NAMALWA (cell line): Measurements from ENCODE around the gene PLCH2.

ENCODE experiments used
- DNase-seq: peaks from one replicate; pipeline ENCODE4 v3.0.0-alpha.2; 2015; ENCODE audit warnings: low spot score

PLCH2 gene

DNA sequence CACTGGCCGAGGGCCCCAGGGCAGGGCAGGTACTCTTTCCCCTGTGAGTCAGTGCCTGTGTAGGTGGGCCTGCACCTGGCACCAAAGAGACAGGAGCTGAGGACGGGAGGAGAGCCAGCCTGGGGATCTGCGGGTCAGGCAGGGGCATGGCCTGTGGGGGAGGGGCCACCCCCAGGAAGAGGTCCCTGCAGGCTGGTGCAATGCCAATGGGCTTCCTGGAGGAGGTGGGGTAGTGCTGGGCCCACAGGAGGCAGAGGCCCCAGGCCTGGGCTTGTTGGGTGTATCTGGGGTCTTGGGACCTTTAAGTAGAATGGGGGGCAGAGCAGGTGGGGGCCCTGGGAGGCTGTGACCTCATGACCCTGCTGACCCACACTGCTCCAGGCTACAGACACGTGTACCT lies 23.2 kb downstream of the PLCH2 start:
- DNase-seq = no peak

DNA sequence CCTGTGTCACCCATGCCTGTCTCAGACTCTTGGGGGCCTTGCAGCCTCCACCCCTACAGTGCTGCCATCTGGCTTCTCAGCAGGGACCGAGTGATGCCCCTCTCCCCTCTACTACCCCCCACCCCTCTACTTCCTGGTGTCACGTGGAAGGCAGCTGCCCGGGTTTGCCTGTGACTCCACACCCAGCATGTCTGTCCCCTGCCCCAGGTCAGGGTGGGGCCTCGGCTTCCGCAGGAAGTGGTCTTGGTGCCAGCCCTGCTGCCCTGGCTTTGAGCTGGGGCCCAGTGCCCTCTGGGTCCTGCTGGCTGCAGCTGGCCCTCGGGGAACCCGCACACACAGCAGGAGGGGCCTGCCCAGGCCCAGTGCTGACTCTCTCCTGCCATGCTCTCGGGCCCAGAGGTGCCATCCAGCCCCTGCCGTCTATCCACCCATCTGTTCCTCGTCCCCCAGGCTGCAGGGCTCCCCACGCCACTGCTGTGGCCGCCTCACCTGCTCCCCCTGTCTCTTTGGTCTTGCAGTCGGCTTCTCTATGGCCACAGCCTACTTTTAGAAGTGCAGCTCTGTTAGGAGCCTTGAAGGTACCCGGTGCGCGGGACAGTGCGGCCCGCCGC lies 24.0 kb downstream of the PLCH2 start:
- peak; percentile 64 for DNase-seq

DNA sequence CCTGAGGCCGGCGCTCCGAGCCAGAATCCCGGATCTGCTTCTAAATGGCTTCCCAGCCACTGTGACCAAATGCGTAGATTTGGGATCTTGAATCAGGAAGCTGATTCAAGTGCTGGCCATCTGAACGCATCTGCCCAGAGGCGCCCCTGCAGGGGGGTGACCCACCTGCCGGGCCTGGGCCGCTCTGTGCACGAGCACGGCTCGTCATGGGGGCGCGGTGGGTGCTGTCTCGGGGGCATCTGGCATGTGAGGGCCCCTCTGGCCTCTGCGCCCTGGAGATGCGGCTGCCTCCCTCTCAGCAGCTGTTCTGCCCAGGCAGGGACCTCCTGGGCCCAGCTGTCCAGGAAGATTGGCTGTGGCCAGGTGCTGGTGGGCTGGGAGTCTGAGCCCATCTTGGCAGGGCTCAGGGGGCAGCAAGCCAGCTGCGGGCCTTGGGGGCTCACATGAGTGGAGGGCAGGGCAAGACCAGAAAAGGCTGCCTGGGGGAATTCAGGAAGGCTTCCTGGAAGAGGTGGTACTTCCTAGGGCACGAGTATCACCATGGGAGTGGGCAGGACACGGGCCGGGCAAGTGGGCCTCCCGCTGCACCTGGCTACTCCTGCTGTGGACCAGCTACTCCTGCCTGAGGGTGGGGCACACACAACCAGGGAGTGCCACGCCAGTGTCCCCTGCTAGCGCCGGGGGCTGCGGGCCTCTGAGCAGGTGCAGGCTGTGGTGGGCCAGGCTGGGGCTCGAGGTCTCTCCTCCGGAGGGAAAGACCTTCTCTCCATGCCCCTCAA lies 25.1 kb downstream of the PLCH2 start:
- DNase-seq = no peak

DNA sequence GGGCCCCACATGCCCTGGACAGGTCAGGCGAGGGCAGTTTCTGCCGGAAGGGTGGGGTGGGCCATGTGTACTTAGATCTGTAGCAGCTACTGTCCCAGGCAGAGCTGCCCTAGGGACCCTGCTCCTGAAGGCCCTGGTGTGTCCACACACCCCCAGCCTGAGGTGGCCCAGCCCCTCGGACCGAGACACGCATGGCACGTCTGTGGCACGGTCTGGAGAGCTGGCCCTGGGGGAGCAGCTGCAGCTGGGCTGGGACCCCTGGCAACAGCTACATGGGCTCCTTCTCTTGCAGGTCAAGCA lies 25.7 kb downstream of the PLCH2 start:
- no peak for DNase-seq

DNA sequence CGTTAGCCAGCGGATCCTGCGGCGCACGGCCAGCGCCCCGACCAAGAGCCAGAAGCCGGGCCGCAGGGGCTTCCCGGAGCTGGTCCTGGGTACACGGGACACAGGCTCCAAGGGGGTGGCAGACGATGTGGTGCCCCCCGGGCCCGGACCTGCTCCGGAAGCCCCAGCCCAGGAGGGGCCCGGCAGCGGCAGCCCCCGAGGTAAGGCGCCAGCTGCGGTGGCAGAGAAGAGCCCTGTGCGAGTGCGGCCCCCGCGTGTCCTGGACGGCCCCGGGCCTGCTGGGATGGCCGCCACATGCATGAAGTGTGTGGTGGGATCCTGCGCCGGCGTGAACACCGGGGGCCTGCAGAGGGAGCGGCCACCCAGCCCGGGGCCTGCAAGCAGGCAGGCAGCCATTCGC lies 26.1 kb downstream of the PLCH2 start:
- no peak for DNase-seq

DNA sequence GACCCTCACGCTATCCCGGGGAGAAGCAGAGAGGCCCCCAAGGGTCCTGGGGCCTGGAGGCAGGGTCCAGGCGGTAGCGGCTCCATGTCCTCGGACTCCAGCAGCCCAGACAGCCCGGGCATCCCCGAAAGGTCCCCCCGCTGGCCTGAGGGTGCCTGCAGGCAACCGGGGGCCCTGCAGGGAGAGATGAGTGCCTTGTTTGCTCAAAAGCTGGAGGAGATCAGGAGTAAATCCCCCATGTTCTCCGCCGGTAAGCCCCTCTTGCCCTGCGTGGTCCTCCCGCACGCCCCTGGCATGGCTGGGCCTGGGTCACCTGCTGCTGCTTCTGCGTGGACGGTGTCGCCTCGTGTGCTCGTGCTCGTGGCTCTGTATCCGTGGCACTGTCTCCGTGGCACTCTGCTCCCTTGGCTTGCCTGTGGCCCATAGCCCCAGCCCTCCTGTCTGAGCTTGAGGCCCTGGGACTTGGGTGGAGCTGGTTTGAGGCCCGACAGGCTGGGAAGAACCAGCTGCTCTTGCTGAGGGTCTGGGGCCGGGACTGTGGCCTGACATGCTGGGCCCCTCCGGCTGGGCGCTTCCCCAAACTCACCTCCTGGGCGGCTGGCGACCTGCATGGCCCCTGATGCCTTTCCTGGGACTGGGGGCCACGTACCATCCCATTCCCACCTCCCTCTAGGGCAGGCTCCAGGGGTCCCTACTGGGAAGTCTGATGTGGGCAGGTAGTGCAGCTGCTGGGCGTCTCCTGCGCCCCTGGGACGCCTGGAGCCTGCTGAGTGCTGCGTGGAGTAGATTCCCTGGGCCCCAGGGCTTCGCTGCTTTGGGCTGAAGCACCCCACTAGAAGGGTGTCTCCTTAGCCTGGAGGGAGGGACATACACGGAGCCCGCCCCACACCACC lies 26.8 kb downstream of the PLCH2 start:
- DNase-seq = no peak

DNA sequence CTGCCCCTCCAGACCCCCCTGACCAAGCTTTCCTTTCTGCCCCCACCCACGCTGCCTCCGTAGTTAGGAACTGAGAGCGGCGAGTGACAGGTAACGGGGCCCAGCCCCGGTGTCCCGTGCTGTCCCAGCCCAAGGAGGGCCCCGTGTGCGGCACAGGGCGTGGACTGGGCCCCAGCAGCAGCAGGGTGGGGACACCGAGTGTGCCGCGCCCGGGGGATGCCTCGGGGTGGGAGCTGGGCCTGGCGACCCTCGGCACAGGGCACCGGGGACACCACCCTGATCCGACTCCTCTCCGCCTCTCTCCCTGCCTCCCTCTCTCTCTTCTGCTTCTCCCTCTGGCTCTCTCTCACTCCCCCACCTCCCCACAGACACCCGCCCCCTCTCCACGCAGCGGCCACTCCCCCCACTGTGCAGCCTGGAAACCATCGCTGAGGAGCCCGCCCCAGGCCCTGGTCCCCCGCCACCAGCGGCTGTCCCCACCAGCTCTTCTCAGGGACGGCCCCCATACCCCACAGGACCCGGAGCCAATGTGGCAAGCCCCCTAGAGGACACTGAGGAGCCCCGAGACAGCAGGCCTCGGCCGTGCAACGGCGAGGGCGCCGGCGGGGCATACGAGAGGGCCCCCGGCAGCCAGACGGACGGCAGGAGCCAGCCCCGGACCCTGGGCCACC lies 27.6 kb downstream of the PLCH2 start:
- no peak for DNase-seq

DNA sequence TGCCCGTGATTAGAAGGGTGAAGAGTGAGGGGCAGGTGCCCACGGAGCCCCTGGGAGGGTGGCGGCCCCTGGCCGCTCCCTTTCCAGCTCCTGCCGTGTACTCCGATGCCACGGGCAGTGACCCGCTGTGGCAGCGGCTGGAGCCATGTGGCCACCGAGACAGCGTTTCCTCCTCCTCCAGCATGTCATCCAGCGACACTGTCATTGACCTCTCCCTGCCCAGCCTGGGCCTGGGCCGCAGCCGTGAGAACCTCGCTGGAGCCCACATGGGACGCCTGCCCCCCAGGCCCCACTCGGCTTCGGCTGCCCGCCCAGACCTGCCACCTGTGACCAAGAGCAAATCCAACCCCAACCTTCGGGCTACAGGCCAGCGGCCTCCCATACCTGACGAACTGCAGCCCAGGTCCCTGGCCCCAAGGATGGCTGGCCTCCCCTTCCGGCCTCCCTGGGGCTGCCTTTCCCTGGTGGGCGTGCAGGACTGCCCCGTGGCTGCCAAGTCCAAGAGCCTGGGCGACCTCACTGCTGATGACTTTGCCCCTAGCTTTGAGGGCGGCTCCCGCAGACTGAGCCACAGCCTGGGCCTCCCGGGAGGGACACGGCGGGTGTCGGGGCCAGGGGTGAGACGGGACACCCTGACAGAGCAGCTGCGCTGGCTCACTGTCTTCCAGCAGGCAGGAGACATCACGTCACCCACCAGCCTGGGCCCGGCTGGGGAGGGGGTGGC lies 28.3 kb downstream of the PLCH2 start:
- no peak for DNase-seq

DNA sequence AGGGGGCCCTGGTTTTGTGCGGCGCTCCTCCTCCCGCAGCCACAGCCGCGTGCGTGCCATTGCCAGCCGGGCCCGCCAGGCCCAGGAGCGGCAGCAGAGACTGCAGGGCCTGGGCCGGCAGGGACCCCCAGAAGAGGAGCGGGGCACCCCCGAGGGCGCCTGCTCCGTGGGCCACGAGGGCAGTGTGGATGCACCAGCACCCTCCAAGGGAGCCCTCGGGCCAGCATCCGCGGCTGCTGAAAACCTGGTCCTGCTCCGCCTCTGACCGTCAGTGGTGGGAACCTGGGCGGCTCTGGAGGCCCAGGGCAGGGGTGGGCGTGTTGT lies 28.8 kb downstream of the PLCH2 start:
- DNase-seq = no peak

DNA sequence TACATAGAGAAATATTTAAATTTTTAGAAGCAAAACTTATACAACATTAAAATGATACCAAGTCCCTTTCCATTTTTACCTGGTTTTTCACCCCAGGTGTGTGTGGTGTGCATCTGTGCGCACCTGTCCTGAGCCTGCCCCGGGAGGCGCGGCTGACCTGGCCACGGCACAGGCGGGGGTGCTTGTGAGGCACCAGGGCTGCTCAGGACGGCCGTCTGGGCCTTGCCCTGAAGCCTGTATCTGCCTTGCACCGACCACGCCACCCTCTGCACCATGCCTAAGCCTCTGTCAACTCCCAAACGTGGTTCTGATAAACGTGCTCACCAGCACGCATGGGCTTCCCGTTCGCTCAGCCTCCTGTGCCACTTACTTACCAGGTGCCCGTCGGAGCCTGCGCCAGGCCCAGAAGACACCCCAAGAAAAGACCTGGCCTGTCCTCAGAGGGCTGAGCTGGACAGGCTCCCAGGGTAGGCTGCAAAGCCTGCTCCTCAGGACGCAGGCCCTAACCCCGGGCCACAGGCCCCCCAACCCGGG lies 29.4 kb downstream of the PLCH2 start:
- no peak for DNase-seq

DNA sequence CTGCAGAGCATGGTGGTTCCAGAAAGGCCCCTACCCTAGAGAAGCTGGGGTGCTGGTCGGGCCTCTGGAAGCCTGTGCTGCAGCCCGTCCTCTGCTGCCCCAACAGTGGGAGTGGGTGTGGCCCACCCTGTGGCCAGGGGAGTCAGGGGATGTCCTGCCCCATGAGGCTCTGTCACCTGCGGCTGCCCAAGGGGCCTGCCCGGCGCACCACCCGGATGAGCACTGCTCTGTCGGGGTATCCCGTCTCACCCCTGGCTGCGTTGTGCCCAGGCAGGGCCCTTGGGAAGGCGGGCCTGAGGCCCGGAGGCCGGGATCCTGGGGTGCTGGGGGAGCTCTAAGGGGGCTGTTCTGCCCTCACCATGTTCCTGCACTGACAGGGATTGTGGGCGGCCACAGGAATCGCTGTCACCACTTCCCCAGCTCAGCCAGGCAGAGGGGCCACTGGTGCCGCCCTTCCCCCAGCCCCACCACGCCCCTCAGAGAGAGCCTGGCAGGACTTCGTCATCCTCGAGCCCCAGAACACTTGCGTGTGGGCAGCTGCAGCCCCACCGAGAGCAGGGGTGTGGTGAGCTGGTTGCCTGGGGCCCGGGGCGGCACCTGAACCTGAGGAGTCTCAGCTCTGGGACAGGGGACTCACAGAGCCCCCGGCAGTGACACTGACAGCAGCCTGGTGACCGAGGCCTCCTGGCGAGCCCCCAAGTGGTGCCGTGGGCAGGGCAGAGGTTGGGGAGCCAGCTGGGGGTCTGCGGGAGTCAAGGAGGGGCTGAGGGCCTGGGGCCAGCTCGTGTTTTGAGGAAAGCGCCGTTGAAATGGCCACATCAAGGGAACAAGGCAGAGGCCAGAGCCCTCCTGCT lies 30.1 kb downstream of the PLCH2 start:
- DNase-seq = no peak

DNA sequence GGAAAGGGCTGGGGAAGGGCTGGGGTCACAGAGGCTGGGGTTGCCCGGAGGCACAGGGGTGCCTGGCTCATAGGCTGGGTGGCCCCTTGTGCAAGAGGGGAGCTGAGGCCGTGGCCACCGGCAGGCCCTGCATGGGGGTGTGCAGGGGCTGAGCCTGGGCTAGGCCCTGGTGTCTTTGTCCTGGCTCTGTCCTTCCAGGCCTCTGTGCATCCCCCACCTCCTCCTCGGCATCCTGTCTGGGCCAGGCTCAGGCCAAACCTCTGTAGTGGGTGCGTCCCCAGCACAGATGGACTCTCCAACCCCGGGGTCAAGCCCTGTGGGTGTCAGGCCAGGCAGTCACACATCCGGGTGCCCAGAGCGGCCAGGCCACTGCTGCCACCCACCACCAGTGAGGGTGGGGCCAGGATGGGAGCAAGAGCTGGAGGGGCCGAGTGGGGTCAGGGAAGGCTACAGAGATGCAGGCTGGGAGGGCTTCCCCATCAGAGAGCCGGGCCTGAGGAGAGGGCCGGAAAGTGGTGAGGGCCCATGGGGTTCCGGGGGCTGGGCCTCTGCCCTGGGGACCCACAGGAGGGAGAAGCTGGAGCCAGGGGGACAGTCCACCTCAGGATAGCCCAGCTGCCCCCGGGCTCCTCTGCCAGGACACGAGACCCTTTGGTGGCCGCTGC lies 30.9 kb downstream of the PLCH2 start:
- DNase-seq = no peak

DNA sequence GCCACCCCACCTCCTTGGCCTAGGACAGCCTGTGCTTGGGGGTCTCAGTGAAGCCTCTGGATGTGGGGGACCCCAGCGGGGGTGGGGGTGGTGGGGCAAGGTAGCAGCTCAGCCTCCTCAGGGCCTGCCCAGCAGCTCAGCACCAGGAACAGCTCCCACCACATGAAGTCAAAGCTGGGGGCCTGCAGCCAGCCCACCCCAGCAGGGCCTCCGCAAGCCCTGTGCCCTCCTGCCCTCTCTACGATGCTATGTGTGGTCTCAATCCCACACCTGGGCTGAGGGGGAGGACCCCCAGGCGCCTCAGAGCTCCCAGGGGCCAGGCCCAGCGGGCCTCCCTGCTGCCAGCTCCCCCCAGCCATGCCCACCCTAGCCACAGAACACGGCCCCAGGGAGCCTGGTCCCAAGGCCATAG lies 31.7 kb downstream of the PLCH2 start:
- no peak for DNase-seq

DNA sequence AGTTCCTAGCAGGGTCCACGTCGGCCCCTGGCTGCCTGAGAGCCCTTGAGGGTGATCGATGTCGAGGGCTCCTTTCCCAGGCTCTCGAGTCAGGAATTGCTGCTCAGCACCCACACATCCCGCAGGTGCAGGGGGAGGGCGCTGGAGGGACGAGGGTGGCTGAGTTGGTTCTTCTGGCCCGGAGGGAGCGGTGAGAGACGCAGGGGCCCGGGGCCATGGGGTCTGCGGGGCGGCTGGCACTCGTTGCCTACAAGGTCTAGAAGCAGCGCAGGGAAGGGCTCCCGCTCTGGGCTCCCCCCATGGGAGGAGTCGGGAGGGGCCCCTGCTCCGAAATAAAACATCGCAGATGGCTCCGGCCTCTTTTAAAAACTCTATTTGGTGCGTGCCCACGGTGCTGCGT lies 32.1 kb downstream of the PLCH2 start:
- DNase-seq = no peak

DNA sequence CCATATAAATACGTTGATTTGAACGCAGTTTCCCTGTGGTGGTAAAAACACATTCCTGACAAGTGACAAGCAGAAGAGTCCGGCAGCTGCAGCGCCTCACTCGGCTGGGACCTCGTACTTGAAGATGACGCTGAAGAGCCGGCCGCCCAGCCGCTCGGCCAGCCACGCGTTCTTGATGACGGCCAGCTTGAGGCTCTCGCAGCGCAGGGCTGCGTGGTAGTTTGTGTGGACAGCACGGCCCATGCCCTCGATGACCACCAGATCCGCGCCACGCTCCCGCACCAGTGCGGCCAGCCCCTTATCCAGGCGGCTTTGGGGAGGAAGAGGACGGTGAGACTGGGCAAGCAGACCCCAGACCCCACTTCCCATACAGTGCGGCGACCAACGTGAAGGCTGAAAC lies 32.7 kb downstream of the PLCH2 start:
- no peak for DNase-seq

DNA sequence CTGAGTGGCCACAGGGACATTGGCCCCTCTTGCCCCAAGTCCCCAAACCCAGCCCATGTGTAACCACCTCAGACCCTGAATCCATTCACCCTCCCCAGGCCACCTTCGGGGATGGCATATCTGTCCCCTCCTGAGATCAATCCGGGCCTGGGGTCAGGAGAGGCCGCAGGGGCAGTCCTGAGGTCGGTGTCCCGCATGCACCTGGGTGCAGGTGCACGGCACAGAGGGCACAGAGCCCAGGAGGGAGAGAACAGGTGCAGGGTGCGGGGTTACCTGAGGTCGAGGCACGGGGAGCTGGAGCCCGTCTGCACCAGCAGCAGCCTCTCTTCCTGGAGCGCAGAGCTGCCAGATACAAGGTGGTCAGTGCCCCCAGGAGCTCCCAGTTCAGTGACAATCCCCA lies 33.5 kb downstream of the PLCH2 start:
- no peak for DNase-seq

DNA sequence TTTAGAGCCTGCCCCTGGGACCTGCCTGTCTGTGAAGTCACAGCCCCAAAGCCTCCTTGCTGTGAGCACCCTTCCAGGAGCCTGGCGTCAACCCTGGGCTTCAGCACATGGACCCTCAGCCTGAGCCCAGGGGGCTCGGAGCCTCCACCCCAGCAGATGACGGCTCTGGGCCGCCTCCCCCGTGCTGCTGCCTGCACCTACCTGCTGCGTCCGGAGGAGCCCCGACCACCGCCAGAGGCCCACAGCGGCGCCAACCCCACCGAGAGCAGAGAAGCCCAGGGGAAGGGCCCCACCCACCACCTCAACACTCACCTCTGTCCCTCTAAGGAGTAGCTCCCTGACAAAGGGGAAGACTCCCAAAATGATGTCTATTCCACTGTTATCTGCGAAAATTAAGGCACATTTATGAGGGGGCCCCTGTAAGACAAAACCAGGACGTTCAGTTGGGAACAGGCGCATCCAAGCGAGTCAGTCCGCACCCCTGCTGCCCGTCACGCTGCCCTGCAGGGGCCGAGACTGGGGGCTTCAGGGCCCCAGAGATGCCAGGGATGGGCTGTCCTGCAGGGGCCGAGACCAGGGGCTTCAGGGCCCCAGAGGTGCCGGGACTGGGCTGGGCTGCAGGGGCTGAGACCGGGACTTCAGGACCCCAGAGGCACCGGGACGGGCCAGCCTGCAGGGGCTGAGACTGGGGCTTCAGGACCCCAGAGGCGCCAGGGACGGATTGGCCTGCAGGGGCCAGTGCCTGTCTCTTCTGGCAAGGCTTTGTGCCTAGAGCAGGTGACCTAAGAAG lies 34.5 kb downstream of the PLCH2 start:
- DNase-seq = no peak

DNA sequence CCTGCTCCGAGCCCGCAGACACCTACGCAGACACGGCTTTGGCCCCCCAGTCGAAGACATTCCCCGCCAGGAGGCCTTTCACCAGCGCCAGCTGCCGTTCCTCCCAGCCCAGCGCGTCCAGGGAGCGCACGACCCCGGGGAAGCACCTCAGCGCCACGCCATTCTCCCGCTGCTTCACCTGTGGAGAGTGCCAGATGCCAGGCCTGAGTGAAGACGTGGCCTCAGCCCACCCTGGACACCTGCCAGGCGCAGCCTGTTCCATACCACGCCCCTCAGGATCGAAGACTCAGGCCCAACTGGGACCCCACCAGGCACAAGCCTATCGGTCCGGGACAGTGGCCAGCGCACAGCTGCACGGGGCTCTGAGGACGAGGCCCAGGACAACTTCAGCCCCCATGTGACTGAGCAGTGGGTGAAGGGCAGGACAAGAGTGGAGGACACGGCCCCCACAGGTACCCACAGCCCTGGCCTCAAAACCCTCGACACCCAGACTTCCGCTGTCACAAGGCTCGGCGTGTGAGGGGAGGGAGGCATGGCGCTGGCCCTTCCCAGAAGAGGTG lies 36.9 kb downstream of the PLCH2 start:
- no peak for DNase-seq
